ENCODE results near the gene RSF1. TPM values are rescaled to one million over a fixed set of nuclear protein-coding genes. Genes with fewer than 3 reads are reported as not detected.
"Not testable (repeated sequence)": the region's sequence is repeated elsewhere in the genome, so short reads cannot be mapped to it uniquely, and the experiment has no call there.

RSF1 gene
- total and polyA plus RNA-seq, 2 experiments from 2014 or later = 47.9 to 48.8 TPM

- WGBS (ENCODE audit: low lambda C conversion rate, missing lambda C conversion rate) = 81% methylated on average over 1 of the region's 1 CpG
- no peaks in the 10 kb centered on the region for H3K36me3 ChIP-seq (replicated peaks; ENCODE audit: insufficient read depth, low read depth)
These were observed 31.0 kb upstream of the RSF1 start for GRCh38 chr11:77851503-77851902.

GRCh38 chr11:77843700-77844099, 23.2 kb upstream of the RSF1 start:
- not testable (repeated sequence) for H4K20me1 ChIP-seq (ENCODE audit: insufficient read depth, poor library complexity, severe bottlenecking); H2AFZ ChIP-seq; H3K4me1 ChIP-seq (ENCODE audit: insufficient read depth); H3K9me3 ChIP-seq (ENCODE audit: low read depth); H3K4me2 ChIP-seq; H3K9me2 ChIP-seq (replicated peaks; ENCODE audit: insufficient read depth); H3K27me3 ChIP-seq; H3K4me3 ChIP-seq; H3K79me2 ChIP-seq; H3K36me3 ChIP-seq (replicated peaks; ENCODE audit: insufficient read depth, low read depth); DNase-seq (ENCODE audit: low spot score); H3K27ac ChIP-seq
- 69% methylated on average over 5 of the region's 5 CpGs for WGBS (ENCODE audit: low lambda C conversion rate, missing lambda C conversion rate)

More at GRCh38 chr11:77851503-77851902, 31.0 kb upstream of the RSF1 start:
- H3K9me2 ChIP-seq (replicated peaks; ENCODE audit: insufficient read depth) = no peaks in the 10 kb centered on the region
- no peak for DNase-seq (ENCODE audit: low spot score)
- no peaks in the 10 kb centered on the region for H3K4me1 ChIP-seq (ENCODE audit: insufficient read depth)
- no peak overlapping the region for H3K27ac ChIP-seq
- no peak for TF ChIP-seq EZH2 (IDR thresholded peaks at IDR 0.05; ENCODE audit: borderline replicate concordance)
- no peak for TF ChIP-seq EZH2phosphoT487 (IDR thresholded peaks at IDR 0.05; ENCODE audit: low read depth, severe bottlenecking, unreplicated experiment)
- TF ChIP-seq CTCF (IDR thresholded peaks at IDR 0.05; ENCODE audit: poor library complexity) = no peak
- no peak overlapping the region for H3K4me2 ChIP-seq
- no peak overlapping the region for H2AFZ ChIP-seq
- H3K79me2 ChIP-seq = no peaks in the 10 kb centered on the region
- no peak overlapping the region for H3K4me3 ChIP-seq
- H3K27me3 ChIP-seq = no peaks in the 10 kb centered on the region
- peaks cover 7% of the 10 kb centered on the region for H3K9me3 ChIP-seq (ENCODE audit: low read depth)
- no peaks in the 10 kb centered on the region for H4K20me1 ChIP-seq (ENCODE audit: insufficient read depth, poor library complexity, severe bottlenecking)

GRCh38 chr11:77842441-77843121, 22.1 kb upstream of the RSF1 start:
- H3K4me3 ChIP-seq = no peak overlapping the region
- no peaks in the 10 kb centered on the region for H3K36me3 ChIP-seq (replicated peaks; ENCODE audit: insufficient read depth, low read depth)
- TF ChIP-seq EZH2 (IDR thresholded peaks at IDR 0.05; ENCODE audit: borderline replicate concordance) = no peak
- TF ChIP-seq EZH2phosphoT487 (IDR thresholded peaks at IDR 0.05; ENCODE audit: low read depth, severe bottlenecking, unreplicated experiment) = no peak
- TF ChIP-seq CTCF (IDR thresholded peaks at IDR 0.05; ENCODE audit: poor library complexity) = no peak
- no peaks in the 10 kb centered on the region for H4K20me1 ChIP-seq (ENCODE audit: insufficient read depth, poor library complexity, severe bottlenecking)
- no peak for DNase-seq (ENCODE audit: low spot score)
- H2AFZ ChIP-seq = no peak overlapping the region
- H3K4me1 ChIP-seq (ENCODE audit: insufficient read depth) = no peaks in the 10 kb centered on the region
- no peaks in the 10 kb centered on the region for H3K9me3 ChIP-seq (ENCODE audit: low read depth)
- no peaks in the 10 kb centered on the region for H3K9me2 ChIP-seq (replicated peaks; ENCODE audit: insufficient read depth)
- H3K27ac ChIP-seq = no peak overlapping the region
- 86% methylated on average over 1 of the region's 1 CpG for WGBS (ENCODE audit: low lambda C conversion rate, missing lambda C conversion rate)
- H3K4me2 ChIP-seq = no peak overlapping the region
- no peaks in the 10 kb centered on the region for H3K79me2 ChIP-seq
- H3K27me3 ChIP-seq = no peaks in the 10 kb centered on the region

- Histone ChIP-seq H2AFZ (no peak overlapping the region), H3K9me3 (ENCODE audit: low read depth) (no peaks in the 10 kb centered on the region), H3K9me2 (replicated peaks; ENCODE audit: insufficient read depth) (no peaks in the 10 kb centered on the region), H3K79me2 (no peaks in the 10 kb centered on the region), H3K27me3 (no peaks in the 10 kb centered on the region), H3K4me2 (no peak overlapping the region), H3K4me1 (ENCODE audit: insufficient read depth) (no peaks in the 10 kb centered on the region), H3K27ac (no peak overlapping the region), H3K36me3 (replicated peaks; ENCODE audit: insufficient read depth, low read depth) (no peaks in the 10 kb centered on the region), H4K20me1 (ENCODE audit: insufficient read depth, poor library complexity, severe bottlenecking) (no peaks in the 10 kb centered on the region), H3K4me3 (no peak overlapping the region)
- TF ChIP-seq EZH2 (IDR thresholded peaks at IDR 0.05; ENCODE audit: borderline replicate concordance) (no peak), EZH2phosphoT487 (IDR thresholded peaks at IDR 0.05; ENCODE audit: low read depth, severe bottlenecking, unreplicated experiment) (no peak), CTCF (IDR thresholded peaks at IDR 0.05; ENCODE audit: poor library complexity) (no peak)
- 95% methylated on average over 4 of the region's 4 CpGs for WGBS (ENCODE audit: low lambda C conversion rate, missing lambda C conversion rate)
- no peak for DNase-seq (ENCODE audit: low spot score)
These were observed 12.8 kb upstream of the RSF1 start for GRCh38 chr11:77833302-77833701.
